Neuron (in vitro differentiated cells): ENCODE measurements around the gene GPD1L.

Experiments used
- H2AFZ ChIP-seq: one replicate; pipeline ENCODE4 v1.6.1; 2013; ENCODE audit warnings: low read depth, mild to moderate bottlenecking, inconsistent platforms, low read length, moderate library complexity
- H3K27me3 ChIP-seq: one replicate; pipeline ENCODE4 v1.6.1; 2013; ENCODE audit warnings: low read length; ENCODE audit not compliant: insufficient read depth
- H3K36me3 ChIP-seq: one replicate; pipeline ENCODE4 v1.6.1; 2013; ENCODE audit warnings: low read length; ENCODE audit not compliant: insufficient read depth
- H3K4me1 ChIP-seq: one replicate; pipeline ENCODE4 v1.6.1; 2013; ENCODE audit warnings: low read length; ENCODE audit not compliant: insufficient read depth
- H3K4me3 ChIP-seq: 2 replicates; pipeline ENCODE4 v1.5.1; 2013; ENCODE audit warnings: mild to moderate bottlenecking, low read length, moderate library complexity
- H3K9me3 ChIP-seq: one replicate; pipeline ENCODE4 v1.6.1; 2013; ENCODE audit warnings: low read length

GPD1L gene

DNA sequence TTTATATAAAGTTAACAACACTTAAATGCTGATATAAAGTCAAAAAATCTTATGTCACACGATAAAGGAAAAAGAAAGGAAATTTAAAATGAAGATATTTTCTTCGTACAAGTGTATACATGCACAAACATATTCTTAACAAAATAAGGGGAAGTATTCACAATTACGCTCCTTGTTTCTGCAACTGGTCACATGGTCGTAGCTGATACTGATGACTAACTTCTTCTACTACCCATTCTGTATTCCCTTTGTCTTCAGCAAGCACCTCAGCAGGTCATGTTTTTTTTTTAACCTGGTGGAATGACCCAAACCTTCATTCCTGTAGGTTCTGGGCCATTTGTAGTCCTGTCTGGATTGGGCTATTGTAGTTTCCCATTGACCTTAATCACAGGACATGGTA is 102.0 kb downstream of the GPD1L start:
- Histone ChIP-seq H2AFZ (no peak overlapping the region), H3K4me1 (no peaks in the 10 kb centered on the region), H3K27me3 (no peaks in the 10 kb centered on the region), H3K36me3 (no peaks in the 10 kb centered on the region), H3K9me3 (no peaks in the 10 kb centered on the region), H3K4me3 (no peak overlapping the region)

DNA sequence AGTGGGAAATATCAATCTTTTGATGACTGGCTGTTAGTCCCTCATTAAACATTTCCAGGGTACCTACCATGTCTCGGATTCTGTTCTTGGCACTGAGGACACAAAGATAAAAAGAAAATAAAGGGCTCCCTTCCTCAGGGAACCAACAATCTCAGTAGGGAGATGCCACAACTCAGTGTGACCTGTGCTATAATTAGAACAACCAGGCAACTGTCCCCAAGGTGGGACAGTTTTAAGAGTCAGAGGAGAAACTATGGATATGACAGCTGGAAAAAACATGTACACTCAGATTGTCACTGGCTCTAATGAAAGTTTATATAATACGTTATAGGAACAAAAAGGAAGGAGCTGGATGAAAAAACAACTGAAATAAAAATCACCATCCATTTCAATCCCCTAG is 108.8 kb downstream of the GPD1L start:
- Histone ChIP-seq H3K9me3 (no peaks in the 10 kb centered on the region), H2AFZ (no peak overlapping the region), H3K4me1 (peaks cover 4% of the 10 kb centered on the region), H3K27me3 (no peaks in the 10 kb centered on the region), H3K4me3 (no peak overlapping the region), H3K36me3 (no peaks in the 10 kb centered on the region)

DNA sequence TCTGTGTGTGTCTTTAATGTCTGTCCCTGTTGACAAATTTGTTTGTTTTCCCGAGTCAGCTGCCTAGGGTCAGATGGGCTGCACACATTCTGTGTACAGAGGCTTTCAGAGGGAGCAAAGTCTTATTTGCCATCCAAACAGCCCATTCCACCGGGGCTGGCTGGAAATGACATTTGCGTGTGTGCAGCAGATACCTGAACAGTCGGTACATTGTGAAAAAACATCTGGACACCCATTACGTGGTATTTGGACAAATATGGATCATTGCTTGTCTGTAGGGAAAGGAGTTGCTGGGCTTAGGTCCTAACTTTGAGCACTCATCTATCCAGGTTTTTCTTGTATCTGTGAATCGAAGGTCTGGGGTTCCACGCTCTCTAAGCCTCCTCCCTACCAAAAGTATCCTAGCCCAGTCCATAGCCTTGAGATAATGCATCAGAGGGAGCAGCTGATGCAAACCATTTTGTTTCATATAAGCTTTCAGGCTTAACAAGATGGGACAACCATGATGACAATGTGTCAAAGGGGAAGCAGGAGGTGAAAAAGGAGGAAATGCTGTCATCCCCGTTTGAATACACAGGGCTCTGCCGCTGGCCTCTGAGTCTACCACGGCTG is 109.9 kb downstream of the GPD1L start:
- no peak overlapping the region for H3K4me3 ChIP-seq
- no peaks in the 10 kb centered on the region for H3K36me3 ChIP-seq
- peaks cover 4% of the 10 kb centered on the region for H3K4me1 ChIP-seq
- no peak overlapping the region for H2AFZ ChIP-seq
- H3K27me3 ChIP-seq = no peaks in the 10 kb centered on the region
- no peaks in the 10 kb centered on the region for H3K9me3 ChIP-seq

DNA sequence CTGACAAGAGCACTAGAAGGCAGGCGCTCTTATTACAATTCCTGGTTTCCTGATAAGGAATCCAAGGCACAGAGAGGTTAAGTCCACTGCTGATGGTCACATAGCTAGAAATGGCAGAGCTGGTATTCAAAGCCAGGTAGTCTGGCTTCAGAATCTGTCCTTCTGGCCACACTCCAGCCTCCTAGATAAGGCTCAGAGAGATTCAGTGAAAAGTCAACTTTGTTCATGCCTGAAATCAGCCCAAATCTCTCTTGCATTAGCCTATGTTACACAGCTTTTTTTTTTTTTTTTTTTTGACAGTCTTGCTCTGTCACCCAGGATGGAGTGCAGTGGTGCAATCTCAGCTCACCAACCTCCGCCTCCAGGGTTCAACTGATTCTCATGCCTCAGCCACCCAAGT is 110.9 kb downstream of the GPD1L start:
- H3K27me3 ChIP-seq = no peaks in the 10 kb centered on the region
- H3K4me1 ChIP-seq = peaks cover 11% of the 10 kb centered on the region
- no peaks in the 10 kb centered on the region for H3K9me3 ChIP-seq
- H3K4me3 ChIP-seq = no peak overlapping the region
- no peak overlapping the region for H2AFZ ChIP-seq
- no peaks in the 10 kb centered on the region for H3K36me3 ChIP-seq
